Kidney capillary endothelial cell (primary cell): ENCODE measurements around the gene TBX19.

Experiments used
- DNase-seq: peaks from one replicate; pipeline ENCODE4 v3.0.0-alpha.2; 2018; ENCODE audit warnings: low spot score

TBX19 gene

GRCh38 chr1:168281603-168282325, 1.1 kb downstream of the TBX19 start:
- no peak for DNase-seq

GRCh38 chr1:168285521-168285790, 4.8 kb downstream of the TBX19 start:
- no peak for DNase-seq

GRCh38 chr1:168285971-168286927, 5.6 kb downstream of the TBX19 start:
- no peak for DNase-seq

- peak; percentile 76 for DNase-seq
These were observed 6.6 kb downstream of the TBX19 start for GRCh38 chr1:168287237-168287664.

- DNase-seq, result no peak
These were observed 7.8 kb downstream of the TBX19 start for GRCh38 chr1:168288311-168289052.

- DNase-seq, result no peak
These were observed 10.7 kb downstream of the TBX19 start for GRCh38 chr1:168291222-168291837.

GRCh38 chr1:168293356-168293755, 12.7 kb downstream of the TBX19 start:
- no peak for DNase-seq

- no peak for DNase-seq
These were observed 14.9 kb downstream of the TBX19 start for GRCh38 chr1:168295411-168296114.

- DNase-seq, result no peak
These were observed 16.5 kb downstream of the TBX19 start for GRCh38 chr1:168297019-168297730.

GRCh38 chr1:168298446-168298845, 17.8 kb downstream of the TBX19 start:
- no peak for DNase-seq

GRCh38 chr1:168300626-168301025, 19.9 kb downstream of the TBX19 start:
- no peak for DNase-seq

GRCh38 chr1:168301664-168302320, 21.1 kb downstream of the TBX19 start:
- no peak for DNase-seq

- DNase-seq, result no peak
These were observed 23.3 kb downstream of the TBX19 start for GRCh38 chr1:168303716-168304540.

GRCh38 chr1:168304865-168305264, 24.2 kb downstream of the TBX19 start:
- DNase-seq, result no peak

- DNase-seq, result no peak
These were observed 32.3 kb downstream of the TBX19 start for GRCh38 chr1:168312718-168313604.

GRCh38 chr1:168316142-168316541, 35.5 kb downstream of the TBX19 start:
- no peak for DNase-seq

- no peak for DNase-seq
These were observed 36.6 kb downstream of the TBX19 start for GRCh38 chr1:168317309-168317708.

GRCh38 chr1:168319691-168320090, 39.0 kb downstream of the TBX19 start:
- DNase-seq, result peak; percentile 33
